HepG2 (cell line): Measurements from ENCODE around the gene KCNQ1OT1. TPM values are rescaled to one million over a fixed set of nuclear protein-coding genes. Genes with fewer than 3 reads are reported as not detected.

Source experiments
- ATF6 ChIP-seq: sonication (generic); formaldehyde crosslinking; conservative IDR thresholded peaks from 2 replicates; pipeline ENCODE4 v1.4.0; 2020; ENCODE audit warnings: missing genetic modification reagents
- JDP2 ChIP-seq: sonication (generic); formaldehyde crosslinking; IDR thresholded peaks from 2 replicates; pipeline ENCODE4 v1.8.1; 2022; ENCODE audit warnings: missing genetic modification reagents, borderline replicate concordance
- KDM6A ChIP-seq: IDR thresholded peaks from 2 replicates; pipeline ENCODE4 v1.6.1; 2016; ENCODE audit warnings: low read depth
- LCORL ChIP-seq, 2 experiments: fragments of 450-650 bp in 1 of 2; sonication (generic) in 1 of 2; formaldehyde crosslinking in 1 of 2; IDR thresholded peaks; 2 replicates each; pipeline versions ENCODE4 v1.5.0 to v1.6.1; 2017 to 2020; ENCODE audit warnings: antibody characterized with exemption in 1 of 2, missing genetic modification reagents in 1 of 2
- MAF1 ChIP-seq: sonication (generic); formaldehyde crosslinking; IDR thresholded peaks from 2 replicates; pipeline ENCODE4 v1.5.0; 2020; ENCODE audit warnings: missing genetic modification reagents, borderline replicate concordance
- MEF2D ChIP-seq: sonication (generic); formaldehyde crosslinking; IDR thresholded peaks from 2 replicates; pipeline ENCODE4 v1.5.1; 2020; ENCODE audit warnings: mild to moderate bottlenecking, missing genetic modification reagents
- MTA1 ChIP-seq: sonication (generic); formaldehyde crosslinking; IDR thresholded peaks from 2 replicates; pipeline ENCODE4 v1.4.0; 2020; ENCODE audit warnings: missing genetic modification reagents, mild to moderate bottlenecking, borderline replicate concordance
- RBM39 ChIP-seq: fragments of 200-400 bp; formaldehyde crosslinking; IDR thresholded peaks from one replicate; pipeline ENCODE4 v1.6.1; 2018; ENCODE audit warnings: antibody characterized with exemption, mild to moderate bottlenecking, low read depth, low read length; ENCODE audit not compliant: poor library complexity, severe bottlenecking
- REPIN1 ChIP-seq: sonication (generic); formaldehyde crosslinking; IDR thresholded peaks from 2 replicates; pipeline ENCODE4 v1.8.0; 2022; ENCODE audit warnings: missing genetic modification reagents, low read depth, mild to moderate bottlenecking, borderline replicate concordance
- RFX5 ChIP-seq: IDR thresholded peaks from 2 replicates; pipeline ENCODE4 v1.6.1; 2011; ENCODE audit warnings: low read depth, low read length, improper control_type of control experiment
- TAF15 ChIP-seq: fragments of 200-400 bp; formaldehyde crosslinking; IDR thresholded peaks from one replicate; pipeline ENCODE4 v1.6.1; 2018; ENCODE audit warnings: mild to moderate bottlenecking, low read depth, low read length; ENCODE audit not compliant: poor library complexity, severe bottlenecking
- TEAD3 ChIP-seq: optimal IDR thresholded peaks from 2 replicates; pipeline ENCODE3; 2016; ENCODE audit warnings: borderline replicate concordance
- TMF1 ChIP-seq: sonication (generic); formaldehyde crosslinking; IDR thresholded peaks from 2 replicates; pipeline ENCODE4 v1.8.1; 2022; ENCODE audit warnings: low read depth, missing genetic modification reagents
- YY1 ChIP-seq: IDR thresholded peaks from 2 replicates; pipeline ENCODE4 v1.6.1; 2011; ENCODE audit warnings: low read length, low read depth, moderate library complexity, mild to moderate bottlenecking; ENCODE audit not compliant: insufficient read depth, insufficient replicate concordance
- ZBTB2 ChIP-seq: sonication (generic); formaldehyde crosslinking; IDR thresholded peaks from 2 replicates; pipeline ENCODE4 v1.8.0; 2022; ENCODE audit warnings: low read depth, missing genetic modification reagents
- ZIK1 ChIP-seq: sonication (generic); formaldehyde crosslinking; IDR thresholded peaks from 2 replicates; pipeline ENCODE4 v1.5.0; 2020; ENCODE audit warnings: mild to moderate bottlenecking, low read depth, missing genetic modification reagents, borderline replicate concordance
- ZKSCAN1 ChIP-seq: fragments of 150-350 bp; IDR thresholded peaks from 2 replicates; pipeline ENCODE4 v1.6.1; 2014; ENCODE audit warnings: low read length
- ZMYM2 ChIP-seq: sonication (generic); formaldehyde crosslinking; IDR thresholded peaks from 2 replicates; pipeline ENCODE4 v1.8.0; 2022; ENCODE audit warnings: mild to moderate bottlenecking, missing genetic modification reagents
- ZNF451 ChIP-seq: sonication (generic); formaldehyde crosslinking; IDR thresholded peaks from 2 replicates; pipeline ENCODE4 v1.5.0; 2020; ENCODE audit warnings: mild to moderate bottlenecking, missing genetic modification reagents
- ZSCAN22 ChIP-seq: sonication (generic); formaldehyde crosslinking; IDR thresholded peaks from 2 replicates; pipeline ENCODE4 v1.4.0; 2020; ENCODE audit warnings: mild to moderate bottlenecking, missing genetic modification reagents
- polyA plus RNA-seq, 8 experiments: library from polyadenylated mRNA; depleted of rRNA in 3 of 8; stranded (reverse) in 7 of 8; unstranded in 1 of 8; fragments of >200 nt; fragmentation: Illumina TruSeq in 4 of 8; extraction: Trizol in 4 of 8; gene quantifications; 2 replicates each; pipeline versions ENCODE4 v1.2.1 to v1.2.3, GENCODE V29; 2011 to 2016; ENCODE audit warnings: low read depth in 4 of 8, missing spikeins in 1 of 8, mixed read lengths in 1 of 8; ENCODE audit not compliant: insufficient read depth in 1 of 8
- total RNA-seq, 5 experiments: library from RNA; depleted of rRNA; stranded (reverse); fragments of >200 nt; fragmentation: Illumina TruSeq; extraction: Trizol; gene quantifications; 2 replicates each; pipeline ENCODE4 v1.2.3, GENCODE V29; 2016; ENCODE audit warnings: low read depth in 1 of 5
- TF ChIP-seq, protein P1 (sequence below): sonication (generic); IDR thresholded peaks from 2 replicates; pipeline ENCODE4 v1.6.1; 2016; ENCODE audit warnings: low read depth, borderline replicate concordance
- TF ChIP-seq, protein P2 (sequence below): sonication (generic); formaldehyde crosslinking; IDR thresholded peaks from 2 replicates; pipeline ENCODE4 v1.5.1; 2020; ENCODE audit warnings: missing genetic modification reagents, mild to moderate bottlenecking, borderline replicate concordance

Gene KCNQ1OT1
- total and polyA plus RNA-seq, 2 of the 13 experiments (the other 11 are each of a cell fraction or from before 2014, with no cell fraction given) = 1.3 to 18.9 TPM

GRCh38 chr11:2730272-2731129 lies 30.7 kb upstream of the KCNQ1OT1 start (continued):
- TF ChIP-seq YY1 (peak; percentile 66), KDM6A (CRISPR knock-in tag) (peak; percentile 92), ZIK1 (0 out of 2 replicates have a peak, but pooled peaks have one; percentile 70), ATF6 (CRISPR knock-in tag) (no peak), ZMYM2 (CRISPR knock-in tag) (0 out of 2 replicates have a peak, but pooled peaks have one; percentile 48), JDP2 (CRISPR knock-in tag) (no peak), TEAD3 (CRISPR knock-in tag) (peak; percentile 46), MTA1 (CRISPR knock-in tag) (peak; percentile 91), RFX5 (no peak), TMF1 (CRISPR knock-in tag) (0 out of 2 replicates have a peak, but pooled peaks have one; percentile 59), MEF2D (CRISPR knock-in tag) (0 out of 2 replicates have a peak, but pooled peaks have one; percentile 20), REPIN1 (peak; percentile 91), MAF1 (CRISPR knock-in tag) (no peak), ZSCAN22 (no peak), LCORL (IDR thresholded peaks at IDR 0.05) (no peak), LCORL (CRISPR knock-in tag; IDR thresholded peaks at IDR 0.05) (peak; percentile 81), ZBTB2 (CRISPR knock-in tag) (no peak; the same call in 1 of the 2 replicates), RBM39 (no peak), ZNF451 (no peak), ZKSCAN1 (no peak), TAF15 (no peak)
- TF ChIP-seq, protein P1, sequence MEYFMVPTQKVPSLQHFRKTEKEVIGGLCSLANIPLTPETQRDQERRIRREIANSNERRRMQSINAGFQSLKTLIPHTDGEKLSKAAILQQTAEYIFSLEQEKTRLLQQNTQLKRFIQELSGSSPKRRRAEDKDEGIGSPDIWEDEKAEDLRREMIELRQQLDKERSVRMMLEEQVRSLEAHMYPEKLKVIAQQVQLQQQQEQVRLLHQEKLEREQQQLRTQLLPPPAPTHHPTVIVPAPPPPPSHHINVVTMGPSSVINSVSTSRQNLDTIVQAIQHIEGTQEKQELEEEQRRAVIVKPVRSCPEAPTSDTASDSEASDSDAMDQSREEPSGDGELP = peak; percentile 40; the same call in 1 of the 2 replicates
- TF ChIP-seq, protein P2, sequence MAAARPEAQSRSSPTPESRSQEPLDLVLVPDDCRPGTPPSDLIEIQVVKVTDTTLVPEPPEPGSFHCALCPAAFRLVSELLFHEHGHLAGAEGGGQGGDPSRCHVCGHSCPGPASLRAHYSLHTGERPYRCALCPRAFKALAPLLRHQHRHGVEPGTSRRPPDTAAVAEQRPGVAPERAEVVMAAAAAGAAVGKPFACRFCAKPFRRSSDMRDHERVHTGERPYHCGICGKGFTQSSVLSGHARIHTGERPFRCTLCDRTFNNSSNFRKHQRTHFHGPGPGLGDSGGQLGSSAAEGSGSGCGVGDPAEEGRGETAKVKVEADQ (CRISPR knock-in tag) = peak; percentile 94
